GM18951 (cell line): Measurements from ENCODE around the gene LUC7L.
"Not testable (repeated sequence)": the region's sequence is repeated elsewhere in the genome, so short reads cannot be mapped to it uniquely, and the experiment has no call there.

Experiments
- POLR2A ChIP-seq: IDR thresholded peaks from 4 replicates; pipeline ENCODE4 v1.6.1; 2011; ENCODE audit warnings: mild to moderate bottlenecking; ENCODE audit not compliant: insufficient read length, insufficient read depth; ENCODE audit errors: extremely low read depth
- in situ Hi-C: fragments of 300-500 bp; cut with MboI; formaldehyde crosslinking; loops from one replicate; pipeline ENCODE4 v1.12.0; 2022; ENCODE audit warnings: low sequenced_read_pairs, mixed read lengths, inconsistent platforms; ENCODE audit not compliant: unreplicated experiment

The LUC7L gene

GRCh38 chr16:228852-229730, at the start of gene LUC7L:
TSS of gene LUC7L (minus strand) at chr16:229449. CDS start at chr16:229339, 110 bp downstream.
- in situ Hi-C loops, result no loop called here
- peak; percentile 99 for TF ChIP-seq POLR2A

GRCh38 chr16:278863-279366, 49.7 kb upstream of the LUC7L start:
- in situ Hi-C loops, result no loop called here
- TF ChIP-seq POLR2A, result no peak

- no peak for TF ChIP-seq POLR2A
- in situ Hi-C loops, result no loop called here
Measured at GRCh38 chr16:276426-277077, 47.3 kb upstream of the LUC7L start.

GRCh38 chr16:275786-276232, 46.6 kb upstream of the LUC7L start, which contains the start of gene RGS11:
TSS of gene RGS11 (minus strand) at chr16:275944. CDS start at chr16:275911, 33 bp downstream.
- no peak for TF ChIP-seq POLR2A
- in situ Hi-C loops, result no loop called here

- no peak for TF ChIP-seq POLR2A
- in situ Hi-C loops, result no loop called here
Measured at GRCh38 chr16:275041-275641, 45.9 kb upstream of the LUC7L start.

- no peak for TF ChIP-seq POLR2A
- in situ Hi-C loops, result no loop called here
Measured at GRCh38 chr16:273547-274421, 44.5 kb upstream of the LUC7L start.

GRCh38 chr16:272633-273546, 43.6 kb upstream of the LUC7L start:
- in situ Hi-C loops, result no loop called here
- TF ChIP-seq POLR2A, result no peak

GRCh38 chr16:270381-271255, 41.4 kb upstream of the LUC7L start:
- in situ Hi-C loops, result no loop called here
- no peak for TF ChIP-seq POLR2A

GRCh38 chr16:269061-269796, 40.0 kb upstream of the LUC7L start:
- no peak for TF ChIP-seq POLR2A
- in situ Hi-C loops, result no loop called here

GRCh38 chr16:268141-269053, 39.1 kb upstream of the LUC7L start:
- in situ Hi-C loops, result no loop called here
- TF ChIP-seq POLR2A, result no peak

- in situ Hi-C loops, result not testable (repeated sequence)
Measured at GRCh38 chr16:267562-267961, 38.3 kb upstream of the LUC7L start.
